Muscle of back (tissue), 11 donors: ENCODE measurements around the gene NCLN. TPM values are rescaled to one million over a fixed set of nuclear protein-coding genes. Genes with fewer than 3 reads are reported as not detected.
"Not testable (repeated sequence)": the region's sequence is repeated elsewhere in the genome, so short reads cannot be mapped to it uniquely, and the experiment has no call there.

Experiments
- DNase-seq, 3 donors: peaks; one replicate each; pipeline versions ENCODE4 v3.0.0 to v3.0.0-alpha.2; 2013
- polyA plus RNA-seq, 10 donors: library from polyadenylated mRNA; unstranded; fragments of 120-200 nt; gene quantifications; one replicate each; pipeline ENCODE4 v1.2.1, GENCODE V29; 2013; ENCODE audit not compliant: insufficient read length in 10 of 10

The NCLN gene
- polyA plus RNA-seq, 10 donors: 20.8 to 37.5 (median 28.4) TPM

- no peak for DNase-seq
Observed at GRCh38 chr19:3178973-3179738, 6.6 kb upstream of the NCLN start.

GRCh38 chr19:3179739-3180293 lies 5.9 kb upstream of the NCLN start:
- no peak for DNase-seq

DNA sequence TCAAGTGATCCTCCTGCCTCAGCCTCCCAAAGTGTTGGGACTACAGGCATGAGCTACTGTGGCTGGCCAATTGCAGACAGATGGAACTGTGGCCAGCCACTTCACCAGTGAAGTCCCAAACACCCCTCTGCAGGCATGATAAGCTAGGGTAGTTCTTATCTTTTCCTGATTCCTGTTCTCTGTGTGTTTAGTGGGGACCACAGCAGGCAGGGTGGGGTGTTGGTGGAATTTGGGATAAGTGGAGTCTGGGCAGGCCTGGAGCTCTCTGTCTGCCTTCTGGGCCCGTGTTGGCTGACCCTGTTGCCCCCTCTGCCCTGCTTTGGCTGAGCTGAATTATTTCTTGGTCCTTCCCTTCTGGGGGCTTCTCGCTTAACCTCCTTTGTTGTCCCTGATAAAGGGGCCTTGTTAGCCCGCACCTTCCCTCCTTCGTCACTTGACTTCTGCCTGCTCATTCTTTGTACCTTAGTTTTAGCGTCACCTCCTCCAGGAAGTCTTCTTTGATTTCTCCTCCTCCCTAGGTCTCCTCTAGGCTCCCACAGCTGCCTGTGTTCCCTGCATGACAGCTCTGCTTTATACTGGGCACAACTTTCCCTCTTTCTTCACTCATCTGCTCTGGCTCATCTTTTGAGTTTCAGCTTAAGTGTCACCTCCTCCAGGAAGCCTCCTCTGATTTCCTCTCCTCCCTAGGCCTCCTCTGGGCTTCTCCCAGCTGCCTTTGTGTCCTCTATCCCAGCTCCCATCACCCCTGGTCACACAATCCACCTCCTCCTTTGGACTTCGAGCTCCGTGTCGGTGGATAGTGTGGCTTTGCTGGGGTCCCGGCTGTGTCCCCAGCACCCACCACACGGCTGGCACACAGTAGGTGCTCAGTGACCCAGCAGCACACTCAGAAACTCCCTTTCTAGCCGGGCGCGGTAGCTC lies 1.7 kb upstream of the NCLN start:
- no peak for DNase-seq

DNA sequence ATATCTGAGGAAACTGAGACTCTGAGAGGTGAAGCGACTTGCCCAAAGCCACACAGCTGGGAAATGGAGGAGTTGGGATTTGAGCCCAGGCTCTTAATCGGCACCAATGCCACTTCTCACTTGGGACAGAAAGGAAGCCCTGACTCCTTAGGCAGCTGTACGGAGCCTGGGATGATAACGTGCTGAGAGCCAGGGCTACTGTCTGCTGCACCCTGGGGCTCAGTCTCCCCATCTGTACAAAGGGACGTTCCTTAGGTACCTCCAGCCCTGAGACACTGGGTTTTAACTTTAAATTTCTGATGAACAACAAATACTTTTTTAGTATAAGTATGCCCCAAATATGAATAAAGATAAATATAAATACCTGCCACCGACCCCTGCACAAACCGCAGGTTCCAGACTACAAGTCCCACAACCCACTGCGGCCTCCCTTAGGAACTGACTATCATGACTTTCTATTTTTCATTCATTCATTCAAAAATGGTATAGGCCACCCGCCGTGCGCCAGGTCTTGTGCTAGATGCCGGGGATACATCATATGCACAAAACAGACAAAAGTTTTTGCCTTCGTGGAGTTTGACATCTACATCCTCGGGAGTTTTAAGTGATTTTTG lies 776 bp upstream of the NCLN start:
- DNase-seq: no peak

DNA sequence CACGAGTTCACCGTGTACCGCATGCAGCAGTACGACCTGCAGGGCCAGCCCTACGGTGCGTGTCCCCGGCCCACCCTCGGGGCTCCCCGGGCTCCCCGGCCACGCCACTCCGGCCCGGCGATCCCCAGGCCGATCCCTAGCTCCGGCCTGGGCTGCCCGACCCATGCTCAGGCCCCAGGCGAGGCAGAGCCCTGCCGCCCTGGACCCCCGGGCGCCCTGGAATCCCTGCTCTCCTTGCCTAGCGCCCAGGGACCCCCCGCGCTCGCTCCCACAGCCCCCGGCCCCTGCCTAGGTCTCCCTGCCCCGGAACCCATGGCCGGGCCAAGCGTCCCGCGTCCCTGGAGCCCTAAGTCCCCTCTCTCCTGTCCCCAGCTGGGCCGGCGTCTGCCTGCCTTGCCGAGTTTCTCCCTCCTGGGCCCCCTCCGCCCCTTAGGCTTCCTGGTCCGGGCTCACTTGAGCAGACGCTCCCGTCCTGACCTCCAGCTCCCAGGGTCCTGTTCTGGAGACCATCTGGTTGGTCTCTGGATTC lies 494 bp downstream of the NCLN start:
- no peak for DNase-seq

GRCh38 chr19:3186891-3187661 lies 1.3 kb downstream of the NCLN start:
- no peak for DNase-seq

GRCh38 chr19:3187662-3188511 lies 2.2 kb downstream of the NCLN start:
- no peak for DNase-seq

- DNase-seq: no peak
Observed at GRCh38 chr19:3188627-3189596, 3.2 kb downstream of the NCLN start.

- DNase-seq: no peak
Observed at GRCh38 chr19:3189702-3190469, 4.2 kb downstream of the NCLN start.

DNA sequence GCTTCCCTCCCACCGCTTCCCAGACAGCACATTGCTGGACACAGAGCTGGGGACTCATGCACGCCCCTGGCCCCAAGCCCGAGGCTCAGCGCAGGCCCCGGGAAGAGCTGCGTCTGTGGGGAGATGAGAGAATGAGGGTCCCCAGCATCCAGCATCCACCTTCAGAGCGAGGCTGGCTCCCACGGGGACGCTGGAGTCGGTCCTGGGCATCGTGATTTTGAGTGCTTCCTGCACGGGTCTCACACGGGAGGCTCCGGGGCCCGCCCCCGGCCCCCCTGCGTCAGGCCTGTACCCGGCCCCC lies 4.7 kb downstream of the NCLN start:
- DNase-seq: no peak

DNA sequence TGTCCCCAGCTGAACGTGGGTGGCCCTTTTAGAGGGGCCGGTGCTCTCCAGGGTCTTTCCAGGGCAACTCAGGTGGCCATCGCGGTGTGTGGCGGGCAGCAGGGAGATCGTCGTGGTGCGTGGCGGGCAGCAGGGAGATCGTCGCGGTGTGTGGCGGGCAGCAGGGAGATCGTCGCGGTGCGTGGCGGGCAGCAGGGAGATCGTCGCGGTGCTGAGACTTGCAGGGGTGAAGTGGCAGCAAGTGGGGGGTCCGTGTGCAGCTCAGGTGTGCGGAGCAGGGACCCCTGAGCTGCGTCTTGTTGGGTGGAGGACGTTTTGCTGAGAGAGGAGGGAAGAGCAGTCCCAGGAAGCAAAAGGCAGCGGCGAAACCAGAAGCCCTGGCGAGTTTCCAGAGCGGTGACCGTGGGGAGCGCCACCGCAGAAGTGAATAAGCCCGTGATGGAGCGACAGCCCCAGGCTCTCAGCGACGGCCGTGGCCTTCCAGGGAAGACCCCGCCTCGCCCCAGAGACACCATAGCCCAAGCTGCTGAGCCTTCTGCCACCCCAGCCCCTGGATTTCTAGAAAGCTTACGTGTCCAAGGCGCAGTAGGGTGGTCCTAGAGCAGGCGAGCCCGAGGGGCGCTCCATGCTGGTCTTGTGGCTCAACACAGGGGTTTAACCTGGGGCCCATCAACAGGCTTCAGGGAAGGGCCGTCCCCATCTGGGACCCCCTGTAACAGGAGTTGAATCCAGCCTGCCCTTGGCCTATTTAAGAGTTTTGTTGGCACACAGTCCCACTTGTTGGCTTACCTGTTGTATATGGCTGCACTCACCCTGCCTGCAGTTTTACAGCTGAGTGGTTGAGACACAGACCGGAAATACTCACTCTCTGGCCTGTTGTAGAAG lies 5.4 kb downstream of the NCLN start:
- DNase-seq: no peak

DNA sequence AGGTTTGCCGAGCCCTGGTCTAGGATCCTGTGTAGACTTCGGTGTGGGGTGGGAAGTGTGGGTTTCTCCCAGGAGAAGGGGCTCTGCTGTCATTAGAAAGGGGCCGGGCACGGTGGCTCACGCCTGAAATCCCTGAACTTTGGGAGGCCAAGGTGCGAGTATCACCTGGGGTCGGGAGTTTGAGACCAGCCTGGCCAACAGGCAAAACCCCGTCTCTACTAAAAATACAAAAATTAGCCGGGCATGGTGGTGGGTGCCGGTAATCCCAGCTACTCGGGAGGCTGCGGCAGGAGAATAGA lies 6.0 kb downstream of the NCLN start:
- DNase-seq: not testable (repeated sequence)

- no peak for DNase-seq
Observed at GRCh38 chr19:3192228-3192635, 6.5 kb downstream of the NCLN start.

DNA sequence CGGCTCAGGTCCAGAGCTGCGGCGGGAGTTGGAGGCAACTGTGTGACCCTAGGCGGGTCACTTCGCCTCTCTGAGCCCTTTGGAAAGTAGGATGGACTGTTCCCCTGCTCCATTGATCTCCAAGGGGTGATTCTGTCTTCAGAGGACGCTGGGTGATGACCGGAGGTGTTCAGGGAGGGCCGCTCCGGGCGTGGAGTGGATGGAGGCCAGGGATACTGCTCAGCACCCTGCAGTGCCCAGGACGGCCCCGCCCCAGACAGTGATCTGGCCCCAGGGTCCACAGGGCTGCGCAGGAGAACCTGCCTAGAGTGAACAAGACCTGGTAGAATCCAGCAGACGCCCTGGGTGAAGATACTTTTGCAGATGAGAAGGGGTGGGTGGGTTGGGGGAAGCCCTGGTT lies 7.0 kb downstream of the NCLN start:
- DNase-seq: no peak

- DNase-seq: no peak
Observed at GRCh38 chr19:3193256-3194105, 7.8 kb downstream of the NCLN start.
